SW 1271 (cell line): Measurements from ENCODE around the gene AEBP1.

Experiments used
- DNase-seq, 2 experiments: peaks; one replicate each; lab custom pipeline; 2025; lab: John Stamatoyannopoulos, UW

Gene AEBP1

DNA sequence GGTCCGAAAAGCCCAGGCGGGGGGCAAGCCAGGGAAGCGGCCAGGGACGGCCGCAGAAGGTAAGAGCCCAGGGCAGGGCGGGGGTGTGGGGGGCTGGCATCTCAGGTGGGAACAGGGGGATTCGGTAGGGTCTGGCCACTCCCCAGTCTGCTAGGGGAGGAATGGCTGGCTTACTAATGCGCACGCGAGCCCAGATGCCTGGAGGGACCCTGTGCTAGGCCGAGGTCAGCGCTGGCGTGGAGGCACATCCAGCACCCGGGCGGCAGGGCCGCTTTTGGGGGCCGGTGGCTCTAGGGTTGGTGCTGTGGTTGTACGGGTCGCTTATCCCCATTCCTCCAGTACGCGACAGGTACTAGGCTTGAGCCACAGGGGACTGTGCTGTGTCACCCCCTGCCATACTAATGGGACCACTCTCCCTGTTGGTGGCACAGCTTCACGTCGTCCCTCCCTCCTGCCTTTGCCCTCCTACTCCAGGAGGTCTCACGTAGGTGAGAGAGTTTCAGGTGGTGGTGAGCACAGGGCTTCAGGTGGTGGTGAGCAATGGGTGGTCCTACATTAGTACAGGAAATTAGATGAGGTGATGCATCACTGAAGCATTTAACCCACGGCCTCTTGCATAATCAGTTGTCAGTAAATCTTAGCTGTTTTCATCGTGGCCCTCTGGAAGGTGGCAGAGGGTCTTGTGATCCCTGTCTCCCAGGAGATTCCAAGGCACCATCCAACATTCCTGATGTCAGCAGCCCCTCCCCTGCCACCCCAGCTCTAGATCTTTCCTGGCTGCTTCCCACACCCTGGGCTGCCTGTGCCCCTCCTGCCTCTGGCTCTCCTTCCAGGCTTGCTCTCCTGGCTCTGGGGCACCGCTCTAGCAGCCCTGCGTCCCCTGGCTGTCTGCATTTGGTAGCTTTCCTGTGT lies 971 bp downstream of the AEBP1 start:
- DNase-seq, result peak in 1 of 2 experiments; percentile 25

DNA sequence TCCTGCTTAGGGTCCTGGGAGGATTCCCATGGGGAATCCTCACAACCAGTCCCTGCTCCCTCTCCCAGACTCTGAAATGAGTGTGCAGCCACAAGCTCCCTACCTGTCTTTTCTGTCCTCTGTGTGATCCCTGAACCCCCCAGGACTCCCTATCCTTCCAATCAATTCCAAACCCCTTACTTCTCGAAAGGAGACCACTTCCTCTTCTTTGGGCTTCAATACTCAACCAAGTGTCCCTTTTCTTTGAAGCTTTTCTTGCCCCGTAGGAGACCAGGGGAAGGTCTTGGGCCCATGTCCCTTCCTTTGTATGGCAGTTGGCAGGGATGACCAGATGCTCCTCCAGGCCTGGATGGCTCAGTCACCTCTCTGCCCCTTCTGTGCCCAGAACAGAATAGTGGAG lies 1.7 kb downstream of the AEBP1 start:
- no peak for DNase-seq

DNA sequence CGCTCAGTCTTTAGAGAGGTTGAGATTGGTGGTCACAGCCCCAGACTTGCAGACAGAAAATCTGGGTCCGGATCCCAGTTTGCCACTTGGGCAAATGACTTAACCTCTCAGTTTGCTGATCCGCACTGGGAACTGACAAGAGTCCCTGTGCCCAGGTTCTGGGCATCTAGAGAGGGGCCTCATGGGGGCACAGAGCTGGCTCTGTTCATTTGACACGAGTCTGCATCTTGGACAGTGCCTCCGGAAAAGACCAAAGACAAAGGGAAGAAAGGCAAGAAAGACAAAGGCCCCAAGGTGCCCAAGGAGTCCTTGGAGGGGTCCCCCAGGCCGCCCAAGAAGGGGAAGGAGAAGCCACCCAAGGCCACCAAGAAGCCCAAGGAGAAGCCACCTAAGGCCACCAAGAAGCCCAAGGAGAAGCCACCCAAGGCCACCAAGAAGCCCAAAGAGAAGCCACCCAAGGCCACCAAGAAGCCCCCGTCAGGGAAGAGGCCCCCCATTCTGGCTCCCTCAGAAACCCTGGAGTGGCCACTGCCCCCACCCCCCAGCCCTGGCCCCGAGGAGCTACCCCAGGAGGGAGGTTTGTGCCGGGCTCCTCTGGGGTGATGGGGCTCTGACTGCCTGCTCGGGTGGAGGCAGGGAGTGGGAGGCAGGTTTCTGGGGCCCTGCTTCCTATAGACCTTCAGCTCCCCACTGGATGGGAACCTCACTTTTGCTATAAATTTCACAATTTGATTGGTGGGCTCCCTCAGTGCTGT lies 2.3 kb downstream of the AEBP1 start:
- DNase-seq, result no peak

DNA sequence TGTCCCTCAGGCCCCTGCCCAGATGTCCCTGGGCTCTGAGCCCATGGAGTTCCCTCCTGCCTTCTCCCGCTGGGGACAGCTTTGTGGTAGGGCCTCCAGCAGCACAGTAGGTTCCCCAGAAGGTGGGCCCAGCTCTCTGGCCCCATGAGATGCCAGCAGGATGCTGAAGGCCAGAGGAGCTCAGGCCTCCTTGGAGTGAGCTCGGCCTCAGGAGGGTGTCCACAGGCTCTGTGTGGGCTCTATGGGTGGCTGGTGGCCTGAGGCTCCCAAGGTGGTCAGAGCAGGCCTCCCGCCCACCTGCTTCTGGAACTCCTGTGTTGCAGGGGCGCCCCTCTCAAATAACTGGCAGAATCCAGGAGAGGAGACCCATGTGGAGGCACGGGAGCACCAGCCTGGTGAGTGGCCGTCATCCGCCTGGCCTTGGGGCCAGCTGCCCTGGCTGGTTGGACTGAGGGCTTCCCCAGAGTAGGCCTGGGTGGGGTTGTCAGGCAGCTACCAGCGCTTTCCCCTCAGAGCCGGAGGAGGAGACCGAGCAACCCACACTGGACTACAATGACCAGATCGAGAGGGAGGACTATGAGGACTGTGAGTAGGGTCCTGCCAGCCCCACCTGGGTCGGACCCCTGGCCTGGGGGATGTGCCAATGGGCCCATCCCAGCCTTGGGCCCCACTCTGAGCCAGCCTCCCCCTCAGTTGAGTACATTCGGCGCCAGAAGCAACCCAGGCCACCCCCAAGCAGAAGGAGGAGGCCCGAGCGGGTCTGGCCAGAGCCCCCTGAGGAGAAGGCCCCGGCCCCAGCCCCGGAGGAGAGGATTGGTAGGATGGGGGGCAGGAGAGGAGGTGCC lies 3.2 kb downstream of the AEBP1 start:
- DNase-seq, result no peak

DNA sequence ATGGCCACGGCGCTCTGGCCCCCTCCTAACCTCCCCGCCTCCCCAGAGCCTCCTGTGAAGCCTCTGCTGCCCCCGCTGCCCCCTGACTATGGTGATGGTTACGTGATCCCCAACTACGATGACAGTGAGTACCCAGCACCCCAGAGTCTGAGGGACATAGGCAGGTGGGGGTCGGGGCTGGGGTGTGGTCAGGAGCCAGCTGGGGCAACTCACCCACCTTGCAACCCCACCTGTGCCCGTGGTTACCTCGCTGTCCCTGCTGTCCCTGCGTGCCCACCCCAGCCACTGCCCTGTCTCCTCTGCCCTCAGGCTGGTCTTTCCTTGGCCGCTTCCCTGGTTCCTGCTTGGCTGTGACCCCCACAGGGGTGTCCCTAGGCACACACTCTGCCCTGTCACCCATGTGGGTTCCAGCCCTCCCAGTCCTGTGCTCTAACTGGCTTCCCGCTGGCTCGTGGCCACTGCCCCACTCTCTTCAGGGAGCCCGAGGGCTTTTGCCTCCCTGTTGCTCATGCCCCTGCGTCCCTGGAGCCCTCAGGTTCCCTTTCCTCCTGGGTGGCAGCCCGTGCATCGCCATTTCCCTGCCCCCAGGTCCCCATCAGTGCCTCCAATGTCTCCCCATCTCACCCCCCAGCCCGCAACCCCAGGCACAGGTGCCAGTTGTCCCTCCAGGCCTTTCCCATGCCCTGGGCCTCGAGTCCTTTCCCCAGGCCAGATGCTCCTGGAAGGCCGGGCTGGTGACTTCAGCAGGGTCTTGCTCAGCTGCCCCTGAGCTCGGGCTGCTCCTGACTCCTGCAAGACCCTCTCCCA lies 4.0 kb downstream of the AEBP1 start:
- no peak for DNase-seq

DNA sequence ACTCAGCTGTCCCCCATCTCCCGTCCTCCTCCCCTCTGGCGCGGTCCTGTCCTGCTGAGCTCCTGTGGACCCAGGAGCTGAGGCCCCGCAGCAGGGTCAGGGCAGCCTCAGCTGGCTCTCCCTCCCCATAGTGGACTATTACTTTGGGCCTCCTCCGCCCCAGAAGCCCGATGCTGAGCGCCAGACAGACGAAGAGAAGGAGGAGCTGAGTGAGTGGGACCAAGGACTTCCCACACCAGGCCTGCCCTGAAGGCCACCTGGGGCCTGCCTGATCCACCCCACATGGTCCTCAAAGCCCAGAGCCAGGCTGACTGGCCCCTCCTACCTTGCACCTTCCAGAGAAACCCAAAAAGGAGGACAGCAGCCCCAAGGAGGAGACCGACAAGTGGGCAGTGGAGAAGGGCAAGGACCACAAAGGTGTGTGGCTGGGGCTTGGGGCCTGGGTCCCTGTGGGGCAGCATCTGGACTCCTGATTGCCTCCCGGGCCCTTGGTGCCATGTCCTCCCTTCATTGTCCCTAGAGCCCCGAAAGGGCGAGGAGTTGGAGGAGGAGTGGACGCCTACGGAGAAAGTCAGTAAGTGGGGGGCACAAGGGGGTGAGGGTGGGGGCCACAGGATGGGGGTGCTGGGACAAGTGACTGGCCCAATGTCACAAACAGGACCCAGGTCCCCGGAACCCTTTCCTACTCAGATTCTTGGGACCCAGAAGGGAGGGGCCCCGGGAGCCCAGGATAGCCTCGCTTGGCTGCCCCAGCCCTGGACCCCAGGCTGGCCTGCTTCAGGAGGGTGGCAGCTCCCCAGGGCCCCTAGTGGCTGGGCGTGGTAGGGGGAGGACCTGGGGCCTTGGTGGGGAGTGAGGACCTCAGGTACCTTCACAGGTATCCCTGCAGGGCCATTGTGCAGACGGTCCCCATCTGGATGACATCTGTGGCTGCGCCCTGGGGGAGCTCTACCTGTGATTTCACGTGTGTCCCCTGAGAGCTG lies 4.9 kb downstream of the AEBP1 start:
- no peak for DNase-seq

DNA sequence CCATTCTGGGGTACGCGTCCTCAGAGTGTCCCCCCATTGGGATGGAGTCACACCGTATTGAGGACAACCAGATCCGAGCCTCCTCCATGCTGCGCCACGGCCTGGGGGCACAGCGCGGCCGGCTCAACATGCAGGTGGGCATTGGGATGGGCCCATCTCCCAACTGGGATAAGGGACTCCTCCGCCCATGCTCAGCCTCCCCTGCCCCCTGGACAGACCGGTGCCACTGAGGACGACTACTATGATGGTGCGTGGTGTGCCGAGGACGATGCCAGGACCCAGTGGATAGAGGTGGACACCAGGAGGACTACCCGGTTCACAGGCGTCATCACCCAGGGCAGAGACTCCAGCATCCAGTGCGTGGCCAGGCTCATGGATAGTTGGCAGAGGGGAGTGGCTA lies 5.8 kb downstream of the AEBP1 start:
- DNase-seq, result no peak

DNA sequence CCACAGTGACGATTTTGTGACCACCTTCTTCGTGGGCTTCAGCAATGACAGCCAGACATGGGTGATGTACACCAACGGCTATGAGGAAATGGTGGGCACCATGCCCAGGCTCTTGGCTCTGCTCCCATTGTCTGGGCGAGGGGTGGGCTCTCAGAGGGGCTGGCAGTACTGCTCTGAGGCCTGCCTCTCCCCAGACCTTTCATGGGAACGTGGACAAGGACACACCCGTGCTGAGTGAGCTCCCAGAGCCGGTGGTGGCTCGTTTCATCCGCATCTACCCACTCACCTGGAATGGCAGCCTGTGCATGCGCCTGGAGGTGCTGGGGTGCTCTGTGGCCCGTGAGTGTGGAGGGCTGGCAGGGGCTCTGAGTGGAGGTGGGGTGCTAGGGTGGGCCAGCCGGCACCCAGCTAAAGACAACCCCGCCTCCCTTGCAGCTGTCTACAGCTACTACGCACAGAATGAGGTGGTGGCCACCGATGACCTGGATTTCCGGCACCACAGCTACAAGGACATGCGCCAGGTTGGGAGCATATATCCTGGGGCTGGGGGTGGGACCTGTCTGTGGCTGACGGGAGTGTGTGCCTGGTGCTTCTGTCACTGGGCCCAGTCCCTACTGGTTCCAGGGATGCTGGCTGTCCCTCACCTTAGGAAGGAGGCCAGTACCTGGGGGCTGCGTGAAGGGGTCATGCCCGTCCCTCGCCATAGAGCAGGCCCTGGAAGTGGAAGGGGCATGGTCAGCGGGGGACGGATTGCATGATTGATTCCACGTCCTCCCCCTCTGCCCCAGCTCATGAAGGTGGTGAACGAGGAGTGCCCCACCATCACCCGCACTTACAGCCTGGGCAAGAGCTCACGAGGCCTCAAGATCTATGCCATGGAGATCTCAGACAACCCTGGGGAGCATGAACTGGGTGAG lies 6.8 kb downstream of the AEBP1 start:
- no peak for DNase-seq

DNA sequence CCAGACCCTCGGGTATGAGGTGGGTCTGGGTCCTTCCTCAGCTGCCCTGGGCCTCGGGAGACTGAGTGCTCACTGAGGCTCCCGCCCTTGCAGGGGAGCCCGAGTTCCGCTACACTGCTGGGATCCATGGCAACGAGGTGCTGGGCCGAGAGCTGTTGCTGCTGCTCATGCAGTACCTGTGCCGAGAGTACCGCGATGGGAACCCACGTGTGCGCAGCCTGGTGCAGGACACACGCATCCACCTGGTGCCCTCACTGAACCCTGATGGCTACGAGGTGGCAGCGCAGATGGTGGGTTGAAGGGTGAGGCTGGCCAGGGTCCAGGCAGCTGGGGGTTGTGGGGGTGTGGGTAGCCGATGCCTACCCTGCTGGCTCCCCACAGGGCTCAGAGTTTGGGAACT lies 7.6 kb downstream of the AEBP1 start:
- DNase-seq, result no peak

DNA sequence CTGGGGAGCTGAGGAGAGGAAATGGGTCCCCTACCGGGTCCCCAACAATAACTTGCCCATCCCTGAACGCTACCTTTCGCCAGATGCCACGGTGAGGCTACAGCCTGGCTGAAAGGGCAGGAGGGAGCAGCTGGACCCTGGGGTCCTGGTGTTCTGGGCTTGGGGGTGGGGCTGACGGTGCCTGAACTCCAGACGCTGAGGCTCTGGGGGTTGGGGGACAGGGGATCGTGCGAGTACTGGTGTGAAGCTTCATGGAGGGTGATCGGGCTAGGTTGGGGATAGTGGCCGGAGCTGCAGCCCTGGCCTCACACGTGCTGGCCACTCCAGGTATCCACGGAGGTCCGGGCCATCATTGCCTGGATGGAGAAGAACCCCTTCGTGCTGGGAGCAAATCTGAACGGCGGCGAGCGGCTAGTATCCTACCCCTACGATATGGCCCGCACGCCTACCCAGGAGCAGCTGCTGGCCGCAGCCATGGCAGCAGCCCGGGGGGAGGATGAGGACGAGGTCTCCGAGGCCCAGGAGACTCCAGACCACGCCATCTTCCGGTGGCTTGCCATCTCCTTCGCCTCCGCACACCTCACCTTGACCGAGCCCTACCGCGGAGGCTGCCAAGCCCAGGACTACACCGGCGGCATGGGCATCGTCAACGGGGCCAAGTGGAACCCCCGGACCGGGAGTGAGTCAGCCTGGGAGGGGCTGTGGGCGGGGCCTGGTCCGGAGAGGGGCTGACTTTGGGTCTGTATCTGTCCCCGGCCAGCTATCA lies 8.3 kb downstream of the AEBP1 start:
- no peak for DNase-seq

DNA sequence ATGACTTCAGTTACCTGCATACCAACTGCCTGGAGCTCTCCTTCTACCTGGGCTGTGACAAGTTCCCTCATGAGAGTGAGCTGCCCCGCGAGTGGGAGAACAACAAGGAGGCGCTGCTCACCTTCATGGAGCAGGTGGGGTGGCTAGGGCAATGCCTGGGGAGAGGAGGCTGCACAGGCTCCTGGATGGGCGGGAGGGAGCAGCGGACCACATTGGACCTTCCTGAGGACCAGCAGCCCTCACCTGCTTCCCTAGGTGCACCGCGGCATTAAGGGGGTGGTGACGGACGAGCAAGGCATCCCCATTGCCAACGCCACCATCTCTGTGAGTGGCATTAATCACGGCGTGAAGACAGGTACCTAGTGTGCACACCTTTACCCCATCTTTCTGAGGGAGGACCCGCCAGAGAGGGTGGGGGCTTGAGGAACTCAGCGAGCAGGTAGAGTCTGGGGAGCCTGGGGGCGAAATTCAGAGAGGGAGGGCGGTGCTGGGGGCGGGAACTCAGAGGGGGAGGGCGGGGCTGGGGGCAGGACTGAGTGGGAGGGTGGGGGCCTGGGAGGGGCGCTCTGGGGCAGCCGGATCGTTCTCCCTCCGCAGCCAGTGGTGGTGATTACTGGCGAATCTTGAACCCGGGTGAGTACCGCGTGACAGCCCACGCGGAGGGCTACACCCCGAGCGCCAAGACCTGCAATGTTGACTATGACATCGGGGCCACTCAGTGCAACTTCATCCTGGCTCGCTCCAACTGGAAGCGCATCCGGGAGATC lies 9.0 kb downstream of the AEBP1 start:
- no peak for DNase-seq

DNA sequence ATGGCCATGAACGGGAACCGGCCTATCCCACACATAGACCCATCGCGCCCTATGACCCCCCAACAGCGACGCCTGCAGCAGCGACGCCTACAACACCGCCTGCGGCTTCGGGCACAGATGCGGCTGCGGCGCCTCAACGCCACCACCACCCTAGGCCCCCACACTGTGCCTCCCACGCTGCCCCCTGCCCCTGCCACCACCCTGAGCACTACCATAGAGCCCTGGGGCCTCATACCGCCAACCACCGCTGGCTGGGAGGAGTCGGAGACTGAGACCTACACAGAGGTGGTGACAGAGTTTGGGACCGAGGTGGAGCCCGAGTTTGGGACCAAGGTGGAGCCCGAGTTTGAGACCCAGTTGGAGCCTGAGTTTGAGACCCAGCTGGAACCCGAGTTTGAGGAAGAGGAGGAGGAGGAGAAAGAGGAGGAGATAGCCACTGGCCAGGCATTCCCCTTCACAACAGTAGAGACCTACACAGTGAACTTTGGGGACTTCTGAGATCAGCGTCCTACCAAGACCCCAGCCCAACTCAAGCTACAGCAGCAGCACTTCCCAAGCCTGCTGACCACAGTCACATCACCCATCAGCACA lies 9.7 kb downstream of the AEBP1 start:
- DNase-seq, result no peak

DNA sequence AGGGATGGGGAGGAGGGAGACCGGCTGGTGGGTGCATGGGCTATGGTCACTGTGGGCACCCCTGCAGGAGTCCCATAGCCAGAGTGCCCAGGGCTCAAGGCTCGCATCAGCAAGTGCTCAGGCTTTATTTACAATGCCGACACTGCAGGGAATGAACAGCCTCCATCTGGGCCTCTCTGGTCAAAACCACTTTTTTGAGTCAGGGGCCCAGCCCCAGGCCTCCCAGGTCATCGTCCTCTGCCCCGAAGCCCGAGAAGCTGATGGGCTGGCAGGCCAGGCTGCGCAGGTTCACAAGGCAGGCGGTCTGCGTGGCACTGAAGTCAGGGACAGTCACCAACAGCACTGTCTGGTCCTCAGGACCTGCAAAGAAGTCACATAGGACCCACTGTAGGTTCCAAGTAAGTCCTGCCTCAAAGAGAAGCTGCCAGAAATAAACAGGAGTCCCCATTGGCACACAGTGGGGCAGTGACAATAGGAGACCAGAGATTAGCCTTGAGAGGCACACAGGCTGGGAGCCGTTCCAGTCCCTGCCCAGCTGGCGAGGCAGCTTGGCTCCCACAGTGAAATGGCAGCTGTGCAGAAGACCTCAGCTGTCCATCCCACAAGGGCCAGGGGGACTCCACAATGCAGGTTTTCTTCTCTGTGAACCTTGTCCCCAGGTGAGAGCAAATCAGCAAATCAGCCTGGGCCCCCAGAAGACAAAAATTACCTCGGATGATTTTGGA lies 10.6 kb downstream of the AEBP1 start:
- no peak for DNase-seq

DNA sequence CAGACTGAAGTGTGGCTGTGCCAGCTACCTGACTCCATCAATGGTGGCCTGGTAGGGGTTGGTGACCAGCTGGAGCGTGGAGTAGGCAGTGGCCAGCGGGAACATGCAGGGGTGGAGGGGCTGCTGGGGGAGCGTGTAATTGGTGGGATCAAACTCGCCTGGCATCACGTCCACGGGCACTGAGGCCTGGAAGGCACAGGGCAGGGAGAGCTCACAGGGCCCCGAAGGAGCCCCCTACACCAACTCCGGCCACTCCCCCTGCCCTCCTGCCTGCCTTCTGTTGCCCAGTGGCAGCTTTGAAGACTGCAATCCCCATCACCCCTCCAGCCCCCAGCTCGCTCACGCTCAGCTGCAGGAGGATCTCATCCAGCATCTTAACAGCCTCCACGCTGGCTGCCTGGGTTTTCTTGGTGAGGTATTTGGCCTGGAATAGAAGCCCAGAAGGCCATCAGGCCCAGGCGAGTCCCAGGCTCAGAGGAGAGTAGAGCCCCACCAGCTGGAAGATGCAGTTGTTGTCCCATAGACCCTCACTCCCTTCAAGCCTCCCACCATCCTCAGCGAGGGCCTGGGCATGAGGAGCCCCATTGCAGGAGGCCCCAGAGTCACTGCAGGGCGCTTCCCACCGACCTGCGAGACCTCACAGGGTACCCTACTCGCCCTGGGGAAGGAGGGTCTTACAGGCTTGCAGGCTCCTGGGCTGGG lies 12.1 kb downstream of the AEBP1 start:
- DNase-seq, result no peak

DNA sequence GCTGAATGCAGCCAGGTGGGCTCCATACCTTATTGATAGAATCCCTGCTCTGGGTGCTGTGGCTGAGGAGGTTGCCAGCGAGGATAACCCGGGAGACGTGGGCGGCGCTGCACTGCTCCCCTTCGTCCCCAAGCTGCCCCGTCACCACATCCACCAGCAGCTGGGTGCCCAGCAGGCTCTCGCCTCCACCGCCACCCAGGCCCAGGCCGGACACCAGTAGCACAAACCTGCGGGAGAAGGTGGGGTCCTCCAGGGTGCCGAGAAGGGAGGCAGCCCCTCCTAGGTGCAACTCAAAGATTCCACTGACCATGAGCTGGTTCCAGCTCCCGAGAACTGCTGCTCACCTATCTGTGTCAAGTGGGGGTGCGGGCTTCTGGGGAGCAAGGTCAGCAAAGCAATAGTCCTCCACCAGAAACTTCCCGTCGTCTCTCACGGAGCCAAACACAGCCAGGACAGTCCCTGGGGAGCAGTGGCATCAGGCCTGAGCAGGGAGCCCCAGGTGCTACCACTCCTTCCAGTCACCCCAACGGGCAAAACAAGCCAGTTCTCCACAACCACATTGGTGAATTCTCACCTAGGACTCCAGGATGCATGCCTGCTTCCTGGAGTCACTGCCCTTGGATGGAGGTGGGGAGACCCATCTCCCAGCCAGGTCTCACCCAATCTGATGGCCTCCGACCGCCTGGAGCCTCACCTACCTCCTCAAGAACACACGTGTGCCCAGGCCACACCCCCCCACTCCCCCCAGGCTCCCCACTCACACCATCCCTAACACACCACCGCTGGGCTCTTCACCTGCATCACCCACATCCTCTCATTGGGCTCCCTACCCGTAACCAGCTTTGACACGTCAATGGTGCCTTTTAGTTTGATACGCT lies 12.9 kb downstream of the AEBP1 start:
- DNase-seq, result no peak
